Spleen (tissue), 13 donors: ENCODE data around the gene SDHAF4. TPM values are rescaled to one million over a fixed set of nuclear protein-coding genes. Genes with fewer than 3 reads are reported as not detected.
A peak's percentile ranks its signal among the peaks of the same experiment; 100 is the strongest.

Experiments
- DNase-seq: peaks from one replicate; pipeline ENCODE4 v3.0.0-alpha.2; 2020
- H3K27ac ChIP-seq, 8 donors: fragments of 200-600 bp; sonication (generic) in 7 of 8; 1 replicate in 4 of 8; 2 replicates in 4 of 8; pipeline versions ENCODE4 v1.5.0 to v1.8.0; 2016 to 2021; ENCODE audit warnings: inconsistent platforms in 4 of 8, mild to moderate bottlenecking in 4 of 8, moderate library complexity in 1 of 8
- H3K27me3 ChIP-seq, 7 donors: fragments of 200-600 bp; sonication (generic) in 6 of 7; replicated peaks in 1 of 7; 1 replicate in 4 of 7; 2 replicates in 3 of 7; pipeline versions ENCODE4 v1.5.0 to v1.8.0; 2016 to 2021; ENCODE audit warnings: inconsistent platforms in 3 of 7, mild to moderate bottlenecking in 1 of 7
- H3K36me3 ChIP-seq, 6 donors: fragments of 200-600 bp; sonication (generic) in 5 of 6; 1 replicate in 4 of 6; 2 replicates in 2 of 6; pipeline versions ENCODE4 v1.5.0 to v1.8.0; 2016 to 2021; ENCODE audit warnings: inconsistent platforms in 2 of 6
- H3K4me1 ChIP-seq, 6 donors: fragments of 200-600 bp; sonication (generic) in 5 of 6; 1 replicate in 3 of 6; 2 replicates in 3 of 6; pipeline versions ENCODE4 v1.5.0 to v1.8.0; 2016 to 2021; ENCODE audit warnings: inconsistent platforms in 3 of 6
- H3K4me3 ChIP-seq, 8 donors: fragments of 200-600 bp; sonication (generic) in 7 of 8; 1 replicate in 4 of 8; 2 replicates in 4 of 8; pipeline versions ENCODE4 v1.5.0 to v1.8.0; 2016 to 2021; ENCODE audit warnings: inconsistent platforms in 4 of 8, mild to moderate bottlenecking in 4 of 8, moderate library complexity in 2 of 8
- H3K9me3 ChIP-seq, 8 donors: fragments of 200-600 bp; sonication (generic) in 7 of 8; 1 replicate in 4 of 8; 2 replicates in 4 of 8; pipeline versions ENCODE4 v1.5.0 to v1.8.0; 2016 to 2021; ENCODE audit warnings: inconsistent platforms in 4 of 8
- CTCF ChIP-seq, 11 experiments: fragments of 200-600 bp in 7 of 11; fragments of 450-650 bp in 4 of 11; sonication (generic) in 4 of 11; IDR thresholded peaks in 8 of 11; conservative IDR thresholded peaks in 3 of 11; 1 replicate in 7 of 11; 2 replicates in 4 of 11; pipeline versions ENCODE4 v1.4.0 to v1.8.0; 2016 to 2021; ENCODE audit warnings: antibody characterized with exemption in 11 of 11, inconsistent platforms in 4 of 11, mild to moderate bottlenecking in 1 of 11
- POLR2A ChIP-seq, 3 donors: fragments of 450-650 bp; IDR thresholded peaks; one replicate each; pipeline ENCODE4 v1.5.1; 2017; ENCODE audit warnings: antibody characterized with exemption in 3 of 3, mild to moderate bottlenecking in 1 of 3
- POLR2AphosphoS5 ChIP-seq, 3 donors: sonication (generic); formaldehyde crosslinking; IDR thresholded peaks; one replicate each; pipeline ENCODE4 v1.5.1; 2017; ENCODE audit warnings: antibody characterized with exemption in 3 of 3
- WGBS, 5 donors: extraction: QIAGEN DNeasy Blood & Tissue Kit in 3 of 5; methylation state at CpG; one replicate each; pipeline versions ENCODE4 v1.1.5 to v1.1.7; 2013 to 2018; 5-methylcytosine and 5-hydroxymethylcytosine counted together
- intact Hi-C: fragments of 100-400 bp; cut with DNase I; formaldehyde crosslinking; loops from one replicate; pipeline ENCODE4 v1.15.0; 2023; ENCODE audit warnings: low total_unique reads
- long read RNA-seq, 2 donors: transcript quantifications; one replicate each; lab custom pipeline, GENCODE V29; 2026
- polyA plus RNA-seq, 3 donors: library from polyadenylated mRNA; stranded (reverse); fragments of 200-250 nt; gene quantifications; one replicate each; pipeline ENCODE4 v1.2.1, GENCODE V29; 2013
- total RNA-seq, 7 donors: library from RNA; depleted of rRNA in 3 of 7; stranded (reverse); fragments of >200 nt in 3 of 7; fragmentation: NEBNext Ultra II Directional in 4 of 7; extraction: Animal tissue kit (Norgen Biotek cat#: 25700) in 4 of 7; gene quantifications; one replicate each; pipeline versions ENCODE4 v1.1.0 to v1.2.1, GENCODE V29; 2016 to 2021
- donor health status: healthy with polysubstance abuse.
- donor health status: DM: no; HTN: no; CAD: no; lungs with moderate emphysema.
- donor health status: DM: no; HTN: no; CAD: no.
- donor health status: Bipolar disorder and iron deficiency.
- donor health status: healthy.
- donor health status: DM: no; HTN: no; CAD: no.
- donor health status: DM: yes; HTN: yes; CAD: no.

SDHAF4 gene
- total RNA-seq (10 to 100 TPM in 1 of 7 donors, 1 to 10 TPM in 6; 2.7 to 12.6 (median 7.3) TPM), polyA plus RNA-seq (10 to 100 TPM in 1 of 3 donors, 1 to 10 TPM in 2; 8.1 to 12.8 (median 9.1) TPM)
- long read RNA-seq, donor 1, partial matches to known transcripts: 0 of 4 reads
- long read RNA-seq, donor 1, other reads (novel, unspliced or antisense): 0 of 4 reads
- long read RNA-seq, donor 2: 0 reads

GRCh38 chr6:70566751-70567382 is at the start of gene SDHAF4:
SDHAF4 (plus strand) TSS chr6:70566930; CDS start chr6:70566941, 11 bp downstream.
- TF ChIP-seq POLR2A (IDR thresholded peaks at IDR 0.05) (peak in 1 of 3 donors; percentile 24), CTCF (IDR thresholded peaks at IDR 0.05 in 8 of 11, conservative IDR thresholded peaks at IDR 0.05 in 3 of 11) (peak in 7 of 11 experiments; percentile 18 to 42 (median 31)), POLR2AphosphoS5 (IDR thresholded peaks at IDR 0.05) (peak; percentile 96)
- peak; percentile 98 for DNase-seq
- Histone ChIP-seq H3K27ac (peak within 1 kb of the TSS; percentile 75 to 93 (median 90)), H3K4me1 (peaks cover 0 to 25% (median 16%) of the 10 kb centered on the region in 6 donors), H3K4me3 (peak within 1 kb of the TSS; percentile 58 to 96 (median 80)), H3K36me3 (peaks cover 0 to 7% (median 0%) of the 10 kb centered on the region in 6 donors), H3K9me3 (no peaks in the 10 kb centered on the region), H3K27me3 (no peaks in the 10 kb centered on the region)
- intact Hi-C loops: no loop called here
- WGBS, 5 donors: 0 to 1% (median 1%) methylated on average over 37 to 49 of the region's 49 CpGs

DNA sequence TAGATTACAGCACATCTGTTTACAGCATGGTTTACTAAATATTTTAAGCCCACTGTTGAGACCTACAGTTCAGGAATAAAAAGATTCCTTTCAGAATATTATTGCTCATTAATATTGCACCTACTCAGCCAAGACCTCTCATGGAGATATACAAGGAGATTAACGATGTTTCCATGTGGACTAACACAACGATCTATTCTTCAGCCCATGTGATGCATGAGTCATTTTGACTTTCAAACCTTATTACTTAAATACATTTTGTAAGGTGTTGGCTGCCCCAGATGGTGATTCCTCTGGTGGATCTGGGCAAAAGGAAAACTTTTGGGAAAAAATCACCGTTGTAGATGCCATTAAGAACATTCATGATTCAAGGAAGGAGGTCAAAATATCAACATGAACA is 48.0 kb upstream of the SDHAF4 start:
- no peak for TF ChIP-seq CTCF (IDR thresholded peaks at IDR 0.05 in 8 of 11, conservative IDR thresholded peaks at IDR 0.05 in 3 of 11)
- no peak for TF ChIP-seq POLR2A (IDR thresholded peaks at IDR 0.05)
- no peak for TF ChIP-seq POLR2AphosphoS5 (IDR thresholded peaks at IDR 0.05)
- H3K9me3 ChIP-seq: no peaks in the 10 kb centered on the region
- no peak overlapping the region for H3K27ac ChIP-seq
- intact Hi-C loops: no loop called here
- 91 to 97% (median 93%) methylated on average over 3 of the region's 3 CpGs for WGBS, 5 donors
- no peaks in the 10 kb centered on the region for H3K4me1 ChIP-seq
- peaks cover 0 to 10% (median 0%) of the 10 kb centered on the region in 6 donors for H3K36me3 ChIP-seq
- no peaks in the 10 kb centered on the region for H3K27me3 ChIP-seq
- no peak overlapping the region for H3K4me3 ChIP-seq
- no peak for DNase-seq

- Histone ChIP-seq H3K4me1 (no peaks in the 10 kb centered on the region), H3K9me3 (no peaks in the 10 kb centered on the region), H3K27me3 (no peaks in the 10 kb centered on the region), H3K27ac (no peak overlapping the region), H3K4me3 (no peak overlapping the region), H3K36me3 (peaks cover 0 to 19% (median 2%) of the 10 kb centered on the region in 6 donors)
- DNase-seq: no peak
- no peak for TF ChIP-seq POLR2AphosphoS5 (IDR thresholded peaks at IDR 0.05)
- TF ChIP-seq CTCF (IDR thresholded peaks at IDR 0.05 in 8 of 11, conservative IDR thresholded peaks at IDR 0.05 in 3 of 11): peak in 2 of 11 experiments; percentile 13 to 24
- intact Hi-C loops: loop anchor here (10.0 kb wide), 1 partner anchor 364 kb away; no protein-coding TSS in a partner anchor
Observed at GRCh38 chr6:70520575-70520974, 46.2 kb upstream of the SDHAF4 start.

- H3K4me1 ChIP-seq: no peaks in the 10 kb centered on the region
- TF ChIP-seq POLR2A (IDR thresholded peaks at IDR 0.05) (no peak), POLR2AphosphoS5 (IDR thresholded peaks at IDR 0.05) (no peak), CTCF (IDR thresholded peaks at IDR 0.05 in 8 of 11, conservative IDR thresholded peaks at IDR 0.05 in 3 of 11) (no peak)
- H3K27ac ChIP-seq: no peak overlapping the region
- H3K4me3 ChIP-seq: no peak overlapping the region
- no peak for DNase-seq
- WGBS, 5 donors: 88 to 96% (median 91%) methylated on average over 4 of the region's 4 CpGs
- peaks cover 0 to 33% (median 2%) of the 10 kb centered on the region in 6 donors for H3K36me3 ChIP-seq
- no peaks in the 10 kb centered on the region for H3K27me3 ChIP-seq
- intact Hi-C loops: loop anchor here (10.0 kb wide), 1 partner anchor 360 kb away; no protein-coding TSS in a partner anchor
- H3K9me3 ChIP-seq: no peaks in the 10 kb centered on the region
Observed at GRCh38 chr6:70524721-70525286, 41.9 kb upstream of the SDHAF4 start.
